ENCODE measurements around the gene HDAC7. TPM values are rescaled to one million over a fixed set of nuclear protein-coding genes. Genes with fewer than 3 reads are reported as not detected.

HDAC7 gene
- total and polyA plus RNA-seq, 2 of the 13 experiments (the other 11 are each of a cell fraction or from before 2014, with no cell fraction given), result 4.6 to 10.8 TPM

DNA sequence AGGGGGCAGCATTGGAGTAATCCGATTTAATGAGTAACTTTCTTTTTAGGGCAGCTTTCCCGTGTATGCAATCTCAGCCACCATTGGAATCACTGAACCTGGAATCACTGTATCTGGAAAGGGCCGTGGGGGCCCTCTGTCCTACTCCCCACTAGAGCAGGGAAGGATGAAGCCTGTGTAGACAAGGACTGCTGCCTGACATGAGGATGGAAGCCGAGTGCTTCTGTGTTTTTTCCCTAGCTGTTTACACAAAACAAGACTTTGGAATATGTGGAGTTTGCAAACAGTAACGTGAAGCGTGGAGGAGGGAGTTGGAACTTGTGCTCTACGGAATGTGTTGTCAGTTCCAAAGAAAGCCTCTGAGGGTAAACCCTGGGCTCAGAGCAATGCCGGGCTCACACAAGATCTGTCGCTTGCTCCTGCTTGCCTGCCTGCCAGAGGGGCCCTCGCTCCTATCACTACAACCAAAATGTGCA lies 32.4 kb upstream of the HDAC7 start (continued):
- TF ChIP-seq, protein P1, sequence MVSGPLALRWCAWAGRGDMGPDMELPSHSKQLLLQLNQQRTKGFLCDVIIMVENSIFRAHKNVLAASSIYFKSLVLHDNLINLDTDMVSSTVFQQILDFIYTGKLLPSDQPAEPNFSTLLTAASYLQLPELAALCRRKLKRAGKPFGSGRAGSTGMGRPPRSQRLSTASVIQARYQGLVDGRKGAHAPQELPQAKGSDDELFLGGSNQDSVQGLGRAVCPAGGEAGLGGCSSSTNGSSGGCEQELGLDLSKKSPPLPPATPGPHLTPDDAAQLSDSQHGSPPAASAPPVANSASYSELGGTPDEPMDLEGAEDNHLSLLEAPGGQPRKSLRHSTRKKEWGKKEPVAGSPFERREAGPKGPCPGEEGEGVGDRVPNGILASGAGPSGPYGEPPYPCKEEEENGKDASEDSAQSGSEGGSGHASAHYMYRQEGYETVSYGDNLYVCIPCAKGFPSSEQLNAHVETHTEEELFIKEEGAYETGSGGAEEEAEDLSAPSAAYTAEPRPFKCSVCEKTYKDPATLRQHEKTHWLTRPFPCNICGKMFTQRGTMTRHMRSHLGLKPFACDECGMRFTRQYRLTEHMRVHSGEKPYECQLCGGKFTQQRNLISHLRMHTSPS (CRISPR knock-in tag; IDR thresholded peaks at IDR 0.05; ENCODE audit: low read depth), result no peak
- TF ChIP-seq ZNF788 (CRISPR knock-in tag; IDR thresholded peaks at IDR 0.05; ENCODE audit: borderline replicate concordance) (peak; percentile 41; the same call in 1 of the 2 replicates), ISX (CRISPR knock-in tag; conservative IDR thresholded peaks at IDR 0.05) (no peak), GABPB1 (CRISPR knock-in tag; IDR thresholded peaks at IDR 0.05) (no peak), MEIS1 (CRISPR knock-in tag; IDR thresholded peaks at IDR 0.05; ENCODE audit: borderline replicate concordance) (no peak), ZNF430 (CRISPR knock-in tag; IDR thresholded peaks at IDR 0.05) (no peak), SIN3A (IDR thresholded peaks at IDR 0.05; ENCODE audit: borderline replicate concordance, low read depth, low read length) (no peak), ZNF674 (CRISPR knock-in tag; IDR thresholded peaks at IDR 0.05; ENCODE audit: low read depth) (no peak), SMYD3 (CRISPR knock-in tag; IDR thresholded peaks at IDR 0.05) (no peak), RXRB (CRISPR knock-in tag; IDR thresholded peaks at IDR 0.05; ENCODE audit: borderline replicate concordance) (0 out of 2 replicates have a peak, but pooled peaks have one; percentile 14), KDM6A (CRISPR knock-in tag; IDR thresholded peaks at IDR 0.05; ENCODE audit: low read depth) (peak; percentile 77)
- TF ChIP-seq, protein P2, sequence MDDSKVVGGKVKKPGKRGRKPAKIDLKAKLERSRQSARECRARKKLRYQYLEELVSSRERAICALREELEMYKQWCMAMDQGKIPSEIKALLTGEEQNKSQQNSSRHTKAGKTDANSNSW (CRISPR knock-in tag; IDR thresholded peaks at IDR 0.05; ENCODE audit: borderline replicate concordance), result no peak
- TF ChIP-seq, protein P3, sequence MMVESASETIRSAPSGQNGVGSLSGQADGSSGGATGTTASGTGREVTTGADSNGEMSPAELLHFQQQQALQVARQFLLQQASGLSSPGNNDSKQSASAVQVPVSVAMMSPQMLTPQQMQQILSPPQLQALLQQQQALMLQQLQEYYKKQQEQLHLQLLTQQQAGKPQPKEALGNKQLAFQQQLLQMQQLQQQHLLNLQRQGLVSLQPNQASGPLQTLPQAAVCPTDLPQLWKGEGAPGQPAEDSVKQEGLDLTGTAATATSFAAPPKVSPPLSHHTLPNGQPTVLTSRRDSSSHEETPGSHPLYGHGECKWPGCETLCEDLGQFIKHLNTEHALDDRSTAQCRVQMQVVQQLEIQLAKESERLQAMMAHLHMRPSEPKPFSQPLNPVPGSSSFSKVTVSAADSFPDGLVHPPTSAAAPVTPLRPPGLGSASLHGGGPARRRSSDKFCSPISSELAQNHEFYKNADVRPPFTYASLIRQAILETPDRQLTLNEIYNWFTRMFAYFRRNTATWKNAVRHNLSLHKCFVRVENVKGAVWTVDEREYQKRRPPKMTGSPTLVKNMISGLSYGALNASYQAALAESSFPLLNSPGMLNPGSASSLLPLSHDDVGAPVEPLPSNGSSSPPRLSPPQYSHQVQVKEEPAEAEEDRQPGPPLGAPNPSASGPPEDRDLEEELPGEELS (CRISPR knock-in tag; IDR thresholded peaks at IDR 0.05), result peak; percentile 92
- TF ChIP-seq, protein P4, sequence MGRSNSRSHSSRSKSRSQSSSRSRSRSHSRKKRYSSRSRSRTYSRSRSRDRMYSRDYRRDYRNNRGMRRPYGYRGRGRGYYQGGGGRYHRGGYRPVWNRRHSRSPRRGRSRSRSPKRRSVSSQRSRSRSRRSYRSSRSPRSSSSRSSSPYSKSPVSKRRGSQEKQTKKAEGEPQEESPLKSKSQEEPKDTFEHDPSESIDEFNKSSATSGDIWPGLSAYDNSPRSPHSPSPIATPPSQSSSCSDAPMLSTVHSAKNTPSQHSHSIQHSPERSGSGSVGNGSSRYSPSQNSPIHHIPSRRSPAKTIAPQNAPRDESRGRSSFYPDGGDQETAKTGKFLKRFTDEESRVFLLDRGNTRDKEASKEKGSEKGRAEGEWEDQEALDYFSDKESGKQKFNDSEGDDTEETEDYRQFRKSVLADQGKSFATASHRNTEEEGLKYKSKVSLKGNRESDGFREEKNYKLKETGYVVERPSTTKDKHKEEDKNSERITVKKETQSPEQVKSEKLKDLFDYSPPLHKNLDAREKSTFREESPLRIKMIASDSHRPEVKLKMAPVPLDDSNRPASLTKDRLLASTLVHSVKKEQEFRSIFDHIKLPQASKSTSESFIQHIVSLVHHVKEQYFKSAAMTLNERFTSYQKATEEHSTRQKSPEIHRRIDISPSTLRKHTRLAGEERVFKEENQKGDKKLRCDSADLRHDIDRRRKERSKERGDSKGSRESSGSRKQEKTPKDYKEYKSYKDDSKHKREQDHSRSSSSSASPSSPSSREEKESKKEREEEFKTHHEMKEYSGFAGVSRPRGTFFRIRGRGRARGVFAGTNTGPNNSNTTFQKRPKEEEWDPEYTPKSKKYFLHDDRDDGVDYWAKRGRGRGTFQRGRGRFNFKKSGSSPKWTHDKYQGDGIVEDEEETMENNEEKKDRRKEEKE (IDR thresholded peaks at IDR 0.05), result no peak
- TF ChIP-seq, protein P5, sequence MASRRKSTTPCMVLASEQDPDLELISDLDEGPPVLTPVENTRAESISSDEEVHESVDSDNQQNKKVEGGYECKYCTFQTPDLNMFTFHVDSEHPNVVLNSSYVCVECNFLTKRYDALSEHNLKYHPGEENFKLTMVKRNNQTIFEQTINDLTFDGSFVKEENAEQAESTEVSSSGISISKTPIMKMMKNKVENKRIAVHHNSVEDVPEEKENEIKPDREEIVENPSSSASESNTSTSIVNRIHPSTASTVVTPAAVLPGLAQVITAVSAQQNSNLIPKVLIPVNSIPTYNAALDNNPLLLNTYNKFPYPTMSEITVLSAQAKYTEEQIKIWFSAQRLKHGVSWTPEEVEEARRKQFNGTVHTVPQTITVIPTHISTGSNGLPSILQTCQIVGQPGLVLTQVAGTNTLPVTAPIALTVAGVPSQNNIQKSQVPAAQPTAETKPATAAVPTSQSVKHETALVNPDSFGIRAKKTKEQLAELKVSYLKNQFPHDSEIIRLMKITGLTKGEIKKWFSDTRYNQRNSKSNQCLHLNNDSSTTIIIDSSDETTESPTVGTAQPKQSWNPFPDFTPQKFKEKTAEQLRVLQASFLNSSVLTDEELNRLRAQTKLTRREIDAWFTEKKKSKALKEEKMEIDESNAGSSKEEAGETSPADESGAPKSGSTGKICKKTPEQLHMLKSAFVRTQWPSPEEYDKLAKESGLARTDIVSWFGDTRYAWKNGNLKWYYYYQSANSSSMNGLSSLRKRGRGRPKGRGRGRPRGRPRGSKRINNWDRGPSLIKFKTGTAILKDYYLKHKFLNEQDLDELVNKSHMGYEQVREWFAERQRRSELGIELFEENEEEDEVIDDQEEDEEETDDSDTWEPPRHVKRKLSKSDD (CRISPR knock-in tag; IDR thresholded peaks at IDR 0.05; ENCODE audit: low read depth), result no peak
- TF ChIP-seq, protein P6, sequence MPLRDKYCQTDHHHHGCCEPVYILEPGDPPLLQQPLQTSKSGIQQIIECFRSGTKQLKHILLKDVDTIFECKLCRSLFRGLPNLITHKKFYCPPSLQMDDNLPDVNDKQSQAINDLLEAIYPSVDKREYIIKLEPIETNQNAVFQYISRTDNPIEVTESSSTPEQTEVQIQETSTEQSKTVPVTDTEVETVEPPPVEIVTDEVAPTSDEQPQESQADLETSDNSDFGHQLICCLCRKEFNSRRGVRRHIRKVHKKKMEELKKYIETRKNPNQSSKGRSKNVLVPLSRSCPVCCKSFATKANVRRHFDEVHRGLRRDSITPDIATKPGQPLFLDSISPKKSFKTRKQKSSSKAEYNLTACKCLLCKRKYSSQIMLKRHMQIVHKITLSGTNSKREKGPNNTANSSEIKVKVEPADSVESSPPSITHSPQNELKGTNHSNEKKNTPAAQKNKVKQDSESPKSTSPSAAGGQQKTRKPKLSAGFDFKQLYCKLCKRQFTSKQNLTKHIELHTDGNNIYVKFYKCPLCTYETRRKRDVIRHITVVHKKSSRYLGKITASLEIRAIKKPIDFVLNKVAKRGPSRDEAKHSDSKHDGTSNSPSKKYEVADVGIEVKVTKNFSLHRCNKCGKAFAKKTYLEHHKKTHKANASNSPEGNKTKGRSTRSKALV (CRISPR knock-in tag; IDR thresholded peaks at IDR 0.05), result 0 out of 2 replicates have a peak, but pooled peaks have one; percentile 40

Measured in HepG2 (cell line).